GM18505 (cell line): ENCODE data around the gene PREX1.
"Not testable (repeated sequence)": the region's sequence is repeated elsewhere in the genome, so short reads cannot be mapped to it uniquely, and the experiment has no call there.

ENCODE experiments used
- ATAC-seq: cut with Tn5 transposase; IDR thresholded peaks from one replicate; pipeline ENCODE4 v1.9.1; 2021; ENCODE audit not compliant: unreplicated experiment
- POLR2A ChIP-seq: IDR thresholded peaks from 4 replicates; pipeline ENCODE4 v1.6.1; 2011; ENCODE audit warnings: borderline replicate concordance; ENCODE audit not compliant: insufficient read depth, insufficient read length; ENCODE audit errors: extremely low read depth

Gene PREX1

GRCh38 chr20:48599106-48599747 is 228.6 kb downstream of the PREX1 start:
- no peak for TF ChIP-seq POLR2A
- ATAC-seq, result no peak

GRCh38 chr20:48598303-48598941 is 229.4 kb downstream of the PREX1 start:
- not testable (repeated sequence) for ATAC-seq

GRCh38 chr20:48597521-48598302 is 230.1 kb downstream of the PREX1 start:
- no peak for TF ChIP-seq POLR2A
- ATAC-seq, result no peak

- no peak for TF ChIP-seq POLR2A
- ATAC-seq, result no peak
Measured at GRCh38 chr20:48596334-48596898, 231.4 kb downstream of the PREX1 start.

GRCh38 chr20:48595495-48596333 is 232.1 kb downstream of the PREX1 start:
- ATAC-seq, result no peak
- no peak for TF ChIP-seq POLR2A

GRCh38 chr20:48594533-48594932 is 233.3 kb downstream of the PREX1 start:
- no peak for ATAC-seq
- no peak for TF ChIP-seq POLR2A

DNA sequence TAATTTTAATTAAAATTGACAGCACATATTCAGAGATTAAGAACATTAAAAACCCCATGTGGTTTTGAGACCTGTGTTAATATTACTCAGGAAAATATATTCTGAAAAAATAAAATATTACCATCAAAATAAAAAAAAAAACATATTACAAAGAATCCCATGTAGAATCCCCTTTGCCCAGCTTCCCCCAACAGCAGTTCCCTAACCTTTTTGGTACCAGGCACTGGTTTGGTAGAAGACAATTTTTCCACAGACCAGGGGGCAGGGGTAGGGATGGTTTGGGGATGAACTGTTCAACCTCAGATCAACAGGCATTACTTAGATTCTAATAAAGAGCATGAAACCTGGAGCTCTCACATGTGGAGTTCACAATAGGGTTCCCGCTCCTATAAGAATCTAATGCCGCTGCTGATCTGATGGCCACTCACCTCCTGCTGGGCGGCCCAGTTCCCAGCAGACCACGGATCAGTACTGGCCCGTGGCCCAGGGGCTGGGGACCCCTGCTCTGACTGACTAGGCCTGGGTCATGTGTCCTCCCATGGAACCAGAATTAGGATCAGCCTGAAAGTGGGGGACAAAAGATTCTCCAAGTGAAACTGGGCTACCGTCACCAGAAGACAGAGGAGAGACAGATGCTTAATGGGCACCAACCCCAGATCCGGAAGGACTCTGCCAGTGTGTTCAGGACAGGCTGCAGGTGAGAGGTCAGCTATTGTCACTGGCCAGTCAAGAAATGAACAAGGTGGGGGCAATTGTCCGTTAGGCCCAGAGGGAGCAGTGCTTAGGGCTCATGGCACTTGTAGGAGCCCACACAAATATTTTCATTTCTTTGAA is 235.5 kb downstream of the PREX1 start:
- no peak for ATAC-seq
- TF ChIP-seq POLR2A, result no peak

- no peak for TF ChIP-seq POLR2A
- no peak for ATAC-seq
Measured at GRCh38 chr20:48586730-48587129, 241.1 kb downstream of the PREX1 start.

GRCh38 chr20:48585061-48585870 is 242.5 kb downstream of the PREX1 start:
- no peak for TF ChIP-seq POLR2A
- ATAC-seq, result no peak

DNA sequence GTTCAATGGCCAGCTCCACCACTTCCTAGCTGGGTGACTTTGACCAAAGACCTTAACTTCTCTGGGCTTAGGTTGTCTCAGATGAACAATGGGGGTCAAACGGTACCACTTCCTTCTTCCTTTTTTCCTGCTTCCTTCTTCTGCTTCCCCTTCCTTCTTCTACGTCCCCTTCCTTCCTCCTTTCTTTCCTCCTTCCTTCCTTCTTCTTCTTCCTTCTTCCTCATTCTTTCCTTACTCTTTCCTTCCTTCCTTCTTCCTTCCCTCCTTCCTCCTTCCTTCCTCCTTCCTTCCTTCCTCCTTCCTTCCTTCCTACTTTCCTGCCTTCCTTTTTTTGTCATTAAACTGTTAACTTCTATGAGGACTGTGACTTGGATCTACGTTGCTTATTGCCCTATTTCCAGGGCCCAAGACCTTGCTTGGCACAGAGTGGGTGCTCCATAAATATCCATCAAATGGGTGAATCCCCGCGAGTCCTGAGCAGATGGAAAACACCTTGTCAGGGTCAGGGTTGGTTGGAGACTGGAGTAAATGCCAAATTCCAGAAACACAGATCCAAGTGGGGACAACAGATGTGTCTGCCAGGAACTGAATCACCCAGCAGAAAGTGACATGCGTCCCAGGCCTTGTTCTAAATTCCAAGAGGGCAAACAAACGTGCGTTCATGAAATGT is 243.3 kb downstream of the PREX1 start:
- no peak for TF ChIP-seq POLR2A
- no peak for ATAC-seq

DNA sequence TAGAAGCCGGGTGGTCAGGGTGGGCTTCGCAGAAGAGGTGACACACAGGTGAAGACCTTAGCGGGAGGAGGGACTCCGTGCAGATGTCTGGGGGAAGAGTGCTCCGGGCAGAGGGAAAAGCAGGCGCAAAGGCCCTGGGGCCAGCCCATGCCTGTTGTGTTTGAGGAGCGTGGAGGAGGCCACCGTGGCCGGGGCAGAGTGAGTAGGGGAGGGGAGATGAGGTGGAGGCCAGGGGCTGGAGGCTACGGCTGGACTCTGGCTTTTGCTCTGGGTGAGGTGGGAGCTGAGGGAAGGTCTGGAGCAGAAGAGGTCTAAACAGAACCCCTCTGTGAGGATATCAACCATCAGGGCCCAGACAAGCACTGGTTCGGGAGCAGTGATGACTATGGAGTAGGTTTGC is 244.0 kb downstream of the PREX1 start:
- no peak for TF ChIP-seq POLR2A
- ATAC-seq, result no peak
